GM20431 (cell line): ENCODE data around the gene RBBP7.
"Not testable (repeated sequence)": the region's sequence is repeated elsewhere in the genome, so short reads cannot be mapped to it uniquely, and the experiment has no call there.

Experiments used
- in situ Hi-C: fragments of 300-500 bp; cut with MseI, MboI; formaldehyde crosslinking; loops from one replicate; pipeline ENCODE4 v1.15.0; 2020; ENCODE audit warnings: low sequenced_read_pairs; ENCODE audit not compliant: unreplicated experiment

RBBP7 gene

DNA sequence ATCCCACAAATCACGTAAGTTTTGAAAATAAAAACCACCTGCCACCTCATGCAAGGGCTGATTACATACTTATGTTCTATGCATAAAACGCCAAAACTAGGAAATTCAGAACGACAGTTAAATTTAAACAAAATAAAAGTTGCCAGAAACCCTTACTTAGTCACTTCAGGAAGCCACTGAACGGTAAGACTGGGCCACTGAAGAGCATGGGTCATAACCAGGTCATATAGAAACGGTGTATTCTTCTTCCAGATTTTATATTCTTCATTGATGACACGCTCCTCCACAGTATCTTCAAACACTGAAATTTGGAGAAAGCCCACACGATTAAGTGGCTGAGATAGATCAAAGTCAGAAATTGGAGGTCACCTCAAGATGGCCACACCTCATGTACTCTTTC, 1.2 kb downstream of the RBBP7 start:
- in situ Hi-C loops, result no loop called here

DNA sequence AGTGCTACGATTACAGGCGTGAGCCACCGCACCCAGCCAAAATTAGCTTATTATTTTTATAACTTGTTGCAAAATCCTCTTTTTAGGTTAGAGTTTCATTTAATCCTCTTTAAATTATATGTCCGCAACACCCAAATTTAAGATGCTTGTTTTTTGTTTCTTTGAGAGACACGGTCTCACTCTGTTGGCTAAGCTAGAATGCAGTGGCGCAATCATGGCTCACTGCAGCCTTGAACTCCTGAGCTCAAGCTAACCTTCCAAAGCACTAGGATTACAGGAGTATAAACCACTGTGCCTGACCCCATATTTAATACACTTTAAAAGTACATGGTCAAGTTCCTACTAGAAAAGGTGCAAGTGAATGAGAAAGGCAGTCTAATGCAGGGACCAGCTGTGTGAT, 2.2 kb downstream of the RBBP7 start:
- in situ Hi-C loops, result no loop called here

DNA sequence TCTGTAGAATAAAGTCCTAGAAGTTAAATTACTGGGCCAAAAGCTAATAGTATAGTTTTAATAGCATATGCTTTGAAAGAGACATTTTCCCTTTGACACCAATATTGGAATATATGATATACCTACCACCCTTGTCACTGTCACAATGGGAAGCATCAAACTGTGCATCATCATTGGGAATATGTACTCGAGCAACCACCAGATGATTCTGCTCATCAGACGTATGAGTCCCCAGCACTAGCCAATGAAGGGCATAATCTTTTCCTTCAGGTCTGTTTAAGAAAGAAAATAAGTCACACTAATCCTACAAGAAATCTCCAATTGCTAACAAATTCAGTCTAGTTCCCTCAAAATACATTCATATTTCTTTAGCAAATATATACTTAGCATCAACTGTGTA, 7.3 kb downstream of the RBBP7 start:
- in situ Hi-C loops, result no loop called here

DNA sequence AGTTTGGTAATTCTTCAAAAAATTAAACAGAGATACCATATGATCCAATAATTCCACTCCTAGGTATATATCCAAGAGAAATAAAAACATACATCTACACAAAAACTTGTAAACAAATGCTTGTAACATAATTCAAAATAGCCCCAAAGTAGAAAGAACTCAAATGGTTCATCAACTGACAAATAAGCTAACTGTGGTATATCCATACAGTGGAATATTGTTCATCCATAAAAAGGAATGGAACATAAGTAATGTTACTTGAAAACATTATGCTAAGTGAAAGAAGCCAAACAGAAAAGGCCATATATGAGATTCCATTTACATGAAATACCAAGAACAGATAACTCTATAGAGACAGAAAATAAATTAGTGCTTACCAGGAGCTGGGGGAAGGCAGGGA, 13.4 kb downstream of the RBBP7 start:
- in situ Hi-C loops, result no loop called here

- in situ Hi-C loops, result not testable (repeated sequence)
Observed at GRCh38 chrX:16856076-16856404, 14.1 kb downstream of the RBBP7 start.

- in situ Hi-C loops, result no loop called here
Observed at GRCh38 chrX:16855363-16856075, 14.6 kb downstream of the RBBP7 start.

DNA sequence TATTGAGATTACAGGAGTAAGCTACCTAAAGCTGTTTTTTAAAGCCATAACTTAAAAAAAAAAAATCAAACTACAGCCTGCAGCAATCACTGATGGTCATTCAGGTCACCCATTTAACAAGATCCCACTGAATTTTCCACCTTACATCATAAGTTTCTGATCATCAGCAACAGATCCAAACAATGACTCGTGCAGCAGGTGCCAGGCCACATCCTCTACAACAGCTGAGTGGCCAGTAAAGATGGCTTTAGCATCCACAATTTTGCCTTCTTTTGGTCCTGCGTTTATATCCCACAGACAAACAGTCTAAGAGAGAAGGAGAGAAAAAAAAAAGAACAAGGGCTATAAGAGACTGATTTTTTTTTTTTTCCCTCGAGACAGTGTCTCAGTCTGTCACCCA, 16.6 kb downstream of the RBBP7 start:
- in situ Hi-C loops, result no loop called here

DNA sequence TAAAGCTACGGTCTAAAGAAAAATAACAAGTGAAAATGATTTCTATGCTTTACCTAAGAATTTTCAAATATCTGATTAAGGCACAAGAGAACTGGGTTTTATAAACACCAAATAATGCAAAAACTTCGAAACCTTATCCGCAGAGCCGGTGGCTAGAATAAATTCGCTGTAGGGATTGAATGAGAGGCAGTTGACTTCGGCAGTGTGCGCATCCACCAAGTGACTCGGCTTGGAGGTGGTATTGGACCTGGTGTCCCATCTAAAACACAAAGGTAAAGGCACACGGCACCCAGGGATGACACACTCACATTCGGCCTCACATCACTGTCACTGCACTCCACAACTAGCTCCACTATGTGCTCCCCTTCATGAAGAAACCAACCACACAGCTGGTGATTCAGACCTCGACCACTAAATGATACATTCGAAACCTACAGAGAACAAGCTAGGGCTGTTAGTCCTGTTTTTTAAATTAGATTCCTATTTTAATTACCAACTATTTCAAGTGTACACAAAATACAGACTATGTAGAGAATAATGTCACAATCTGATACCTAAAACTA, 17.5 kb downstream of the RBBP7 start:
- in situ Hi-C loops, result no loop called here

- in situ Hi-C loops, result no loop called here
Observed at GRCh38 chrX:16851827-16852226, 18.3 kb downstream of the RBBP7 start.

- in situ Hi-C loops, result no loop called here
Observed at GRCh38 chrX:16851421-16851820, 18.7 kb downstream of the RBBP7 start.

- in situ Hi-C loops, result no loop called here
Observed at GRCh38 chrX:16848541-16848940, 21.6 kb downstream of the RBBP7 start.

GRCh38 chrX:16845686-16846085, 24.5 kb downstream of the RBBP7 start:
- in situ Hi-C loops, result no loop called here

DNA sequence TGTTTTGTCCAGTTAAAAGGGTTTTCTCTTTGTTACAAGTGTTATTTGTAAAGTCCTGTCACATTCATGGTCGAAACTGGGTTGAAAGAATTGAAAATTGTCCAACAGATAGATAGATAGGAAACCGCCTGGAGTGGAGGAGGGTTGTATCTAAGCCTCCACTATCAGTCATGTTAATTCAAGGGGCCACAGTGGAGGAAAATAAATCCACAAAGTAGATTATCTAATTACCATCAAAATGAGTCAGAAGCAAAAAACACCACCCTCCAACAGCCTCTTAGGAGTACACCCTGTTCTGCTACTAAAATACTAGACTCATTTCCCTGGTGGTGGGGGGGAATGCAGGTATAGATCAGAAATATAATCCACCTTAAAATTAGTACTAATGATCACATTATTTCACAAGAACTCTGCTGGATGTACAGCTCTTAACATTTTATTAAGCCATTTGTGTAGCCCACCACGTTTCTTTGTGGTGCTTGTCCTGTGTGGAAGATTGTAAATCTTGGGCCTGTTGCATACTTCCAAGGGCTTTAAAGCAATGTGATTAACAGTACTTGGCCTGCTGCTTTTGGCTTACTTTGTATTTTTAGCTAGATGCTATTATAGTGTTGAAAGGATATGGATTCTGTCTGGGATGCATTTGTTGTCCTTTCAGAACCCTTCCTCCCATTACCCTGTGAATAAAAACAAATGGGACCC, 26.8 kb downstream of the RBBP7 start:
- in situ Hi-C loops, result no loop called here

DNA sequence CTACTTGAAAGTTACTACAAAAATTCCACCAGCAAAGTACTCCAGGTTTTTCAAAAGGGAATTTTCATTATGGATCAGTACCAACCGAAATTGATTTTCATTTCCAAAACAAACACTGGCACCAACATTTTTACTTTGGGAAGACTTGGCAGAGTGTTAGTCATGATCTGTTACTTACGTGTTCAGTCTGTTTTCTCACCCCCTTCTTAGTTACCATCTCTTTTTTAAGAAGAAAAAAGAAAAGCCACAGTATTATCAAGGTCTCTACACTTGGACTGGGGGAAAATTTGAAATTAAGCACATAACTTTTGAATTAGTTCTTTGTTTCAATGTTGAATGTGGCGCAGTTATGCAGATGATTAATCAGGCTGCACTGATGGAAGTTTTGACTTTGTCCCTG, 27.5 kb downstream of the RBBP7 start:
- in situ Hi-C loops, result no loop called here

DNA sequence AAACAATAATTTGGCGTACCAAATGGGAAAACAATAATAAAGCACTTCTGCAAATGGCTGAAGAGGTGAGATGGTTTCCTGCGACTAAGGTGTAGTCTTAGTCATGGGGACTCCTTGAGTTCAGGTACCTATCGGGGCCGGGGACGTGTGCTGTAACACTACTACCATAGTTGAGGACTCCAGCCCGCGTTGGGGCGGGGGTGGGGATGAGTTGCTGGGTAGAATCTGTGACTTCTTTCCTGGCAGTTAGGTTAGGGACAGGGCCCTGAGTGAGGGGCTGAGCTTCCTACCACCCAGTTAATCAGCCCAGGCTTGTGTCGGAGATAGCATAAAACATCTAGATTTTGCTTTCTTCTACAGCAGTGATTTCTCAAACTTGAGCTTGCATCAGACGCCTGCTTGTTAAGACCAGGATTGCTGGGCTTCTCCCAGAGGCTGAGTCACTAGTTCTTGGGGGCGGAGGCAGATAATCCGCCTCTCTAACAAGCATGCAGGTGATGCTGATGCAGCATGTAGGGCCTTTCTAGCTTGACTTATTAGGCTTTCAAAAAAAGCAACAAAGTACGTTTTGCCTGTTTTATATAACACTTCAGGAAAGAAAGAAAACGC, 30.2 kb downstream of the RBBP7 start:
- in situ Hi-C loops, result no loop called here

- in situ Hi-C loops, result no loop called here
Observed at GRCh38 chrX:16839219-16839851, 30.8 kb downstream of the RBBP7 start.

- in situ Hi-C loops, result no loop called here
Observed at GRCh38 chrX:16838202-16839066, 31.7 kb downstream of the RBBP7 start.

DNA sequence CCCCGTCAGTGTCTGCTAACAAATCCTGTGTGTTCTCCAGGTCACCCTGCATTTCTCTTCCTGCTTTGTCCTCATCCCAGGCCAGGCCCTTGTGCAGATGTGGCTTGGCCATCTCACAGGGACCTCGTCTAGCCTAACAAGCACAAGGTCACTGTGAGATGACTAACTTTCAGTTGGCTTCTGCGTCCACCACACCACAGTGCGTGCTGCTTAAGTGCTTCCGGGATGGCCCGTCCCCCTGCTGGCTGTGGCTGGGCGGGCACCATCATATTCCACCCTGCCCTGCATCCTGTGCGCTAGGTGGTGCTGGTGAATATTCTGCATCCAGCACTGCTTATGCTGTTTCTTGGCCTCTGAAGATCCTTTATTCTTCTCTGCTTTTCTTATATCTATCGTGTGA, 33.8 kb downstream of the RBBP7 start:
- in situ Hi-C loops, result no loop called here

DNA sequence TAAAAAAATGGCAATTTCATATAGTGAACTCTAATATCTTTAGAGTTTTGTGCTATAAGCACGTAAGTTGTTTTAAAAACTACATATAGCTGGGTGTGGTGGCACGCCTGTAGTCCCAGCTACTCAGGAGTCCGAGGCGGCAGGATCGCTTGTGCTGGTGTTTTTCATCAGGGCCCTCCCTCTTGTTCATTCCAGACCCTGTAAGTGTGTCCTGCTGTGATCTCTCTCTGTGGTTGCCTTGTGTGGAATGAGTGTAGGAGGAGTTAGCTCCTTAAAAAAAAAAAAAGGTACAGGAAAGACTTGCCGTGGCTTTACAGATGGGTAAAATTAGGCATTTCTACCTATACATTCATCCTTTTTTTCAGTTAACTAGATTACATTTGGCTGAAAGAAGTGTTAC, 35.4 kb downstream of the RBBP7 start:
- in situ Hi-C loops, result no loop called here

DNA sequence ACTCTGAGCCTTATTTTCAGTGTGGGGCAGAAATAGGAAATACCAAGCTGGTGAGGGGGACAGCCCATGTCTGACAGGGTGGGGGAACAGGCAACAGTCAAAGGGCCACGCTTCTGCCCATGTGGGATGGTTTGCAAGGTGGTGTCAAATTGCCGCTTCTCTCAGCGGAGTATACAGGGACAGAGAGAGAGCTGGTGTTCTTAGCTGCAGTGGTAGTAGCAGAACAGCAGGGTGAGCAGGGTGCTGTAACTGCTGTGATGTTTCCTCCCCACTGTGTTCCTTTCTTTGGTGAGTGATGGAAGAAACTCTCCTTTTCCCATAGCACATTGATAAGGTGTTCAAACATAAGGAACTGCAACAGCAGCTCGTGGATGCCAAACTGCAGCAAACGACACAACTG, 37.9 kb downstream of the RBBP7 start:
- in situ Hi-C loops, result no loop called here
